Raji (cell line): ENCODE data around the gene PAK5.

Experiments
- POLR2A ChIP-seq: IDR thresholded peaks from 2 replicates; pipeline ENCODE4 v1.6.1; 2011; ENCODE audit warnings: low read depth, low read length, control low read depth; ENCODE audit not compliant: insufficient read depth

The PAK5 gene

DNA sequence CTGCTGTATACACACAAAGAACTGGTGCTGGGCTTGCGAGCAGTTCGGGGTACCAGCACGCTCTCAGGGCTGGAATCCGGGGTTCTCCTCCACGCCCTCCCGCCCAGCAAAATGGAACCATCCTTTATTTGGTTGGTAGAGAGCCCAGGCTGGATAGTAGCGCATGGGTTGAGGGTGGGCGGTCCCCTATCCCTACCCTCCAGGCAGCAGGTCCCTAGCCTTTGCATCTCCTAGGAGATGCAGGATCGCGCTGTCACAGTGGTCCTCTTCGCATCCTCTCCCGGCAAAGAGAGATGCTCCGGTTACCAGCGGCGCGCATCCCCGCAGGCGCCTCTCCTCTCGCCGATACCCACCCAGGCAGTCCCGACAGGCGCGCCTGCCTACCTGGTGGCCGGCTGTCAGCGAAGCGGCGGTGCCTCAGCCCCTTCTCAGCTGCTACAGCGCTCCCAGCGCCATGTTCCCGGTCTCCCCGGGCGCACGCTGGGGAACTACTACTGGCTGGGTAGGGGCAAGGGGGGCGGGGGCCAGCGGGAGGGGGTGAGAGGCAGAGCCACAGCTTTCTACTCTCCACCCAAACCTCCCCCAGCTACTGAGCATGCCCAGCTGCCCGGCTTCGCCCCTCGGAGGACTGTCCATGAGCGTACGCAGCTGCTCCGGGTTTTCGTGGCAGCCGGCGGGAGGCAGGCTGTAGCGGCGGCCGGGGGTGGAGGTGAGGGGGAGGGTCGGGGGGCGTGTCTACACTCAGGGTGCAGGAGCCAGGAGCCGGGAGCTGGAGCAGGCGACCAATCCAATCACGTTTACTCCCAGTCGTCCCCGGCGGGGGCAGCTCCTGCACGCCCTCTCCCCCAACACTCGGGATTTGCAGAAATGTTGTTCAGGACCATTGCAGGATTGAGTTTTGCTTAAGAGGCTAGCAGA lies at the start of gene PAK5:
TSS of gene PAK5 (minus strand) at position 699 of the 918 bp plus-strand sequence. CDS start 194,748 bp downstream, outside the sequence.
- no peak for TF ChIP-seq POLR2A

DNA sequence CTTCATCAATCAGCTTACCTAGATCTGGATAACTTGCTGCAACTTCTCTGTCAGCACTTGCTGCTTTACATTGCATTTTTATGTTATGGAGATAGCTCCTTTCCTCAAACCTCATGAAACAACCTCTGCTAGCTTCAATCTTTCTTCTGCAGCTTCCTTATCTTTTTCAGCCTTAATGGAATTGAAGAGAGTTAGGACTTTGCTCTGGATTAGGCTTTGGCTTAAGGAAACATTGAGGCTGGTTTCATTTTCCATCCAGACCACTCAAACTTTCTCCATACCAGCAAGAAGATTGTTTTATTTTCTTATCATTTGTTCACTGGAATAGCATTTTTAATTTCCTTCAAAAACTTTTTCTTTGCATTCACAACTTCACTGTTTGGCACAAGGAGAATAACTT lies 48.8 kb upstream of the PAK5 start:
- no peak for TF ChIP-seq POLR2A

DNA sequence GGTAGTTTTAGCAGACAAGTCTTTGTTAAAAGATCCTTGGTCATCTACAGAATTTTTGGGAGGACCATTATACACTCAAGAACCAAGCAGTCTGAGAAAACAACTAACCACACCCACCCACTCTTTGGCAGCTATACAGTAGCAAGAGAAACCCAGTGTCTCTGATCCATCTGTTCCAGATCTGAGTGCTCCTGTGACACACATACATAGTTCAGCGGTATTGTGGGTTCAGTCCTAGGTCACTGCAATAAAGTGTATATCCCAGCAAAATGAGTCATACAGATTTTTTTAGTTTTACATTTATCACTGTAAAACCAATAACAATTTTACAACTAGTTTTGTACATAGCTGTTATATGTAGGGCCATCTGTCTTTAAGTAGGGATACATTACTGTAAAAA lies 47.4 kb upstream of the PAK5 start:
- TF ChIP-seq POLR2A = no peak

DNA sequence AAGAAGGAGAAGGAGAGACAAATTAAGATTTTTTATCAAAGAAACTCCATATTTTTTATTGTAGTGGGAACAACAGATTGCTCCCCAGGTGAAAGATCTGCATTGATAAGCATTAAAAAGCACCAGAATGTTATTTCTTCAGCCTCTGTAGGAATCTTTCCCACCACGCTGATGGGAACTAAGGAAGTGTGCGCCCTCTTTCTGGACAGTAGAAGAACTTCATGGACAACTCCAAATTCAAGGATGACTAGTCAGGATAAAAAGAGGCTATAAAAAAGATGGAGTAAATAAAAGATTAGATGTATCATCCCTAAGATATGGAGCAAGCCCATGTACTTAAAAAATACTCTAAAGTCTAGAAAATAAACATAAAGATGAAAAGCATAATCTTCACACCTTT lies 45.8 kb upstream of the PAK5 start:
- no peak for TF ChIP-seq POLR2A

DNA sequence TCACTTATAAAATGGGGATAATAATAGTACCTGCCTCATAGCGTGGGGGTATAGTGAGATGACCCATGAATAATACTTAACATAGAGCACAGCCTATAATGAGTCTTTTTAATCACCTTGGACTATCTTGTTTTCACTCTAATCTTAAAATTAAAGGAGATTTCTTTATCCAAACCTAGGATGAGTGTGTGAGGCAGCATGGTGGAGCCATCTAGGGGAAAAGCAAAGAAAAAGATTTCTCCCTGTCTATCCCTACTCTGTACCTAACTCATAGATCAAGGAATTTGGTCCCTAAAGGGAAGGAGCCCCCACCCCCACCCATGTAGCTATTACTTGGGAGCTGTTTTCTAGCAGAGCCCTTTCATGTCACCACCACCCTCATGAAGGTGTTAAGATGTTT lies 45.2 kb upstream of the PAK5 start:
- no peak for TF ChIP-seq POLR2A

DNA sequence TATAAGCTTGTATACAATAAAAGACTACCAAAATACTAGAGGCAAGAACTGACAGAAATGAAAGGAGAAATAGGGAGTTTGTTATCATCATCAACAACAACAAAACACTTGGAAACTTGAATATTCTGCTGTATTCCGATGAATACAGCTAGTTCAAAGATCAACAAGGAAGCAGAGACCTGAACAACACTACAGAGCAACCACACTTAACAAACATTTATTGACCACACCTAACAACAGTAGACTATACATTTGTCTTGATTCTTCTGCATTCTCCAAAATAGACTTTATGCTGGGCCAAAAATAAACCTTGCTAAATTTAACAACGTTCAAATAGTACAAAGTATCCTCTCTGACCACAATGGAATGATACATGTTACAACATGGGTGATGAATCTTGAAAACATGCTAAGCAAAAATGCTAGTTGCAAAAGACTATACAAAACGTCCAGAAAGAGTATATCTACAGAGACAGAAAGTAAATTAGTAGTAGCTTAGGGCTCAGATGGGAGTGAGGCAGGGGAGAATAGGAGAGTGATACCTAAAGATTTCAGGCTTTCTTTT lies 39.1 kb upstream of the PAK5 start:
- no peak for TF ChIP-seq POLR2A

DNA sequence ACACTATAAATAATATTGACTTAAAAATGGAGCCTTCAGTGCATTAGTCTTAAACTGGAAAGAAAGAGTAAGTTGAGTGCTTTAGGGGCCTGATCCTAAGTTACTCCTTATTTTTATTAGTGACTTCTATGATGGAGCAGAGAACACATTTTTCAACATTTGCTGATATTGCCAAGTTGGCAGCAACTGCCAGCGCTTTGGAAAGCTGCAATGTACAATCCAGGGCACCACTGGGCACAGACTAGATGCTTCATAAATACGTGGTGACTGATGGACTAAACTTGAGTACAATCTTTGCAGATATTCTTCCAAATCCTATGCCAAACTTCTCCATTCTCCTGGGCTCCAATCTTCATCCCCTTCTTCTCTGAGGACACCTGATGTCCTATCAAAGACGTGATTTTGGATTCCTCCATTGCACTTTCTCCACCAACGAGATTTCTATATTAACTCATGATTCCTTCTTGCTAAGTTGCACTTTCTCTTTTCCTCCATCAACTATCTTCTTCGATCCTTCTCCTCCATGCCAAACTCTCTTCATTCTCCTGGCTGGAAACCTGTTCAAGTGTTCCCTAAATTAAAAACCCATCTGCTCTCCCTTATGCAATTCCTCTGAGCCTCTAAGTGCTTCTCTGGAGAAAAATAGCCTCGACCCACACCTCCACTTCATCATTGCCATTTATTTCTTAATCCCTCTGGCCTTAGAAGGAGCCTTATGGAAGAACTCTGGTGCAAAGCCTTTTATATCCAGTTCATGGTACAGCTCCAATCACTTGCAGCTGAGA lies 28.5 kb upstream of the PAK5 start:
- no peak for TF ChIP-seq POLR2A

DNA sequence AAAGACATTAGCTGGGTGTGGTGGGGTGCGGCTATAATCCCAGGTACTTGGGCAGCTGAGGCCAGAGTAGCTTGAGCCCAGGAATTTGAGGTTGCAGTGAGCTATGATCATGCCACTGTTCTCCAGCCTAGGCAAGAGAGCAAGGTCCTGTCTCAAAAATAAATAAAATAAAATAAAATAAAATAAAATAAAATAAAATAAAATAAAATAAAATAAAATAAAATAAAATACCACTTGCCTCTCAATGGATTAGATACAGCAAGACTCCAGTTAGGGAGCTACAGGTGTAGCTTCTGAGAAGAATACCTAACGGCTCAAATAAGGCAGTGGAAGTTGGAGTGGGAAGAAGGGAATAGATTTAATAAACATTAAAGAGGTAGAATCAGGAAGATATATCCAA lies 13.7 kb upstream of the PAK5 start:
- no peak for TF ChIP-seq POLR2A

DNA sequence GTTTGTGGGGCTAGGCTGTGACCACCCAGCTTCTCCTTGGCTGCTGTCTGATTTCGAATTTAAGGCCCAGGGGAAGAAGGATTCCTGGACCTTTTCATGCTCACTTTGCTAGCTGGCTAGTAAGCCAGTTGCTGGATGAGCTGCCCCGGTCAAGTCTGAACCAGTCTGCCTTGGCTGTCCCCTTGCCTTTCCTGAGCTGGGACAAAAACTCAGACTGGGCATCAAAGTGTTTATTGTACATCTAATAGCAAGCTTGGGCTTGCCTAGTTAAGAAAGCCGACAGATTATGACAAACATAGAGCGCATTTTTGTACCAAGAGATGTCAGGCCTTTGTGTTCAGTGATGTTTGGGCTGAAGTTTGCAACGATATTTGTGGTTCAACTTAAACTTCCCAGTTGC lies 750 bp upstream of the PAK5 start:
- TF ChIP-seq POLR2A = no peak

DNA sequence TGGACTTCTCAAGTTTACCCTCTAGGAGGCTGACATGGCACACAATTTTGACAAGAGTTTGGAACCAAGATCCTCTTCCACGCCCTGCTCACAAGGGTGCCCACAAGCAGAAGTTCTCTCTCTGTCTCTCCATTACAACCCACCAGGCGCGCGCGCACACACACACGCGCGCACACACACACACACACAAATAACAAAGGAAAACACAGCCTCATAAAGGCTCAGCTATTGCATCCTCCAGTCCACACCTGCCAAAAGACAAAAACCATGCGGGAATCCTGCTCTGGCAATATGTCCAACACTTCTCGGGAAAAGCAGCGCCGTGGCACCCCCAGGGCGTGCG lies 870 bp downstream of the PAK5 start:
- TF ChIP-seq POLR2A = no peak

DNA sequence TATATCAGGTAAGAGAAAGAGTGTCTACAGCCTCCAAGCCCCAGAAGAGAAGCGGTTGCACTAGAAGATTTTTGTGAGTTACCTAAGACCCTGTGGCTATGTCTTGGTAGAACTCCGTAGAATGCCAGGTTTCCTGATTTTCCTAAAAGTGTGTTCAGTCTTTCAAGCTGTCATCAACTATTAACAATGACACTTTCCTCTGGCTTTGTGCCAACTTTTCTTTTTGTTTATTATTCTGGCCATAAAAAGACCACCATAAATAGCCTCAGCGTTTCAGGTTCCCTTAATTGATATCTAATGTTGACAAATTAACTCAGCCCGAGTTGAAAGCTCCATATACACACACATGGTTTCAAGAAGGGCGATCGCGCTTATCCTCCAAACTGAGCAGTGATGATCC lies 1.2 kb downstream of the PAK5 start:
- no peak for TF ChIP-seq POLR2A

DNA sequence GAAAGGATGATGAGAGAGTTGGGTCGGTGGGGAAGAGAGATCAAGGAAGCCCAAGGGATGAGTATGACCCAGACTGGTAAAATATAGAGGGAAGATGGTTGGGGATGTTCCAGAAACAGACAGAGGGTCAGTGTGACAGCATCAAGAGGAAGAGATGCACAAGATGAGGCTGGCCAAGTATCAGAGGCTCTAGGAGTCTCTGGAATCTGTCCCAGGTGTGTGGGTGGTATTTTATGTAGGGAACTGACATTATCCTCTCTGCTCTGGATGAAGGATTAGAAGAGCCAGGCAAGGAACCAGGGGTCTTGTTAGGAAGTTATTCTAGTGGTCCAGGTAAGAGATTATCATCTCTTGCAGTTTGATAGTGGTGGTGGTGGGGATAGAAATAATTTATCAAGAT lies 3.6 kb downstream of the PAK5 start:
- no peak for TF ChIP-seq POLR2A

DNA sequence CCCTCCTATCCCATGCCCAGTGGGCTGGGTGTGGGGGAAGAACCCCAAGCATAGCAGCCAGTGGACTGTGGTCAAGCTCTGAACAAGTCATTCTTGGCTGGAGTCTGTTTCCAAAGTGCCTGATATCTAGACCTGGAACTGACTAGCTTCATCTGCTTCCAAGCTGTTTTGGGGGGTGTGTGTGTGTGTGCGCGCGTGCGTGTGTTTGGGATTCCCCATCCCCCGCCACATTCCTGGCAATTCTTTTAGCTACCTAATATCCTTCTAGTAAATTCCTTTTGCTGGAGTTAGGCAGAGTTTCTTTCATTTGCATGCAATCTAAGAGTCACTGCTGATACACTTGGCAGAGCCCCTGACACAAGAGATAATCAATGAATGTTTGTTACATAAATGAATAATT lies 7.8 kb downstream of the PAK5 start:
- no peak for TF ChIP-seq POLR2A

DNA sequence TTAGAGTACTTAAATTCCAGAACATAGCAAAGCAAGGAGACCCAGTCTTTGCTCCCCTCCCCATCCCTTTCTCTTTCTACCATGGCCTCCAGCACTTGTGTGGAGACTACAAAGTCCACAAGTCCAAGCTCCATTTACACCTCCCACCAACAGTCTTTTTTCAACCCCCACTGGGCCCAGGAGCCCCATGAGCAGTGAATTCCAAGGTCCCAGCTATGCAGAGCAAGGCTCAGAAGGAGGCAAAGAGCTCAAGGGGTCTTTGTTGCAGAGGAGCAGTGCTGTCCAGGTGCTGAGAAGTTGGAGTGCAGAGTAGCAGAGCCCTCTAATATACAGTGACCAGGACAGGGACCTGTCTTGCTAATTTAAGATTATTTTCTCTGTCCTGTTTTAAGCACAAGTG lies 9.0 kb downstream of the PAK5 start:
- TF ChIP-seq POLR2A = no peak

DNA sequence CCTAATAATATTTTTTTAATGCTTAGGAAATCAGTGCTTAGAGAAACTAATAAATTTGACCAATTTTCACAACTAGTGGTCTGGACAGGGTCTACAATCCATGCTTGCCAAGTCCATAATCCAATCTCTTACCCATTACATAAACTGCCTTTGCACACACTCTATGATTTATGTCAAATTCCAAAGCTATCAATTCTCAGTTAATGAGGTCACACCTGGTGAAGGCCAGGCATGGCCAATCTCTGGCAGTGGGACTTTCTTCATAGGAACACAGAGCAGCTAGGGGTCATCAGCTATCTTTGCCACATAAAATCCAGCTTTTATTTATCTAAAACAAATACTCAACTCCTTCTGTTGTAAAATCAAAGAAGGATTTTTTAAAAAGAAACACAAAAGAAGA lies 21.2 kb downstream of the PAK5 start:
- no peak for TF ChIP-seq POLR2A

DNA sequence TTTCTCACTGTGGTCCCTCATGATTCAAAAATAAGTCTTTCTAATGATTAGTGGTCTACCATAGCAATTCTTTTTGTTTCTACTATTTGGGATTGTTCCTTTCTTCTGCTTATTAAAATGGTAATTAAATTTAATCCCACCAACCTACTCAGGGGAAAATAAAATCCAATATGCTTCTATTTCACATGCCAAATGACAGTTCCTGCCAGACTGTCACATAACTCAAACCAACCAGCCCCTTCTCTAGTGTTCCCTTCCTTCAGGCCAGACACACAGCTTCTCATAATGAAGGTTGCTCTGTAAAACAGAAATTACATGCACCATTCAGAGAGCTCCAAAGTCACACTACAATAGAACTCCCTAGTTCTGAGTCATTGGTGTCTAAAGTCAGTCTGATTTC lies 23.2 kb downstream of the PAK5 start:
- no peak for TF ChIP-seq POLR2A
